ENCODE measurements around the gene BAZ2B. TPM values are rescaled to one million over a fixed set of nuclear protein-coding genes. Genes with fewer than 3 reads are reported as not detected.

Gene BAZ2B
- total RNA-seq, 1 experiment from 2014 or later = 37.6 TPM

DNA sequence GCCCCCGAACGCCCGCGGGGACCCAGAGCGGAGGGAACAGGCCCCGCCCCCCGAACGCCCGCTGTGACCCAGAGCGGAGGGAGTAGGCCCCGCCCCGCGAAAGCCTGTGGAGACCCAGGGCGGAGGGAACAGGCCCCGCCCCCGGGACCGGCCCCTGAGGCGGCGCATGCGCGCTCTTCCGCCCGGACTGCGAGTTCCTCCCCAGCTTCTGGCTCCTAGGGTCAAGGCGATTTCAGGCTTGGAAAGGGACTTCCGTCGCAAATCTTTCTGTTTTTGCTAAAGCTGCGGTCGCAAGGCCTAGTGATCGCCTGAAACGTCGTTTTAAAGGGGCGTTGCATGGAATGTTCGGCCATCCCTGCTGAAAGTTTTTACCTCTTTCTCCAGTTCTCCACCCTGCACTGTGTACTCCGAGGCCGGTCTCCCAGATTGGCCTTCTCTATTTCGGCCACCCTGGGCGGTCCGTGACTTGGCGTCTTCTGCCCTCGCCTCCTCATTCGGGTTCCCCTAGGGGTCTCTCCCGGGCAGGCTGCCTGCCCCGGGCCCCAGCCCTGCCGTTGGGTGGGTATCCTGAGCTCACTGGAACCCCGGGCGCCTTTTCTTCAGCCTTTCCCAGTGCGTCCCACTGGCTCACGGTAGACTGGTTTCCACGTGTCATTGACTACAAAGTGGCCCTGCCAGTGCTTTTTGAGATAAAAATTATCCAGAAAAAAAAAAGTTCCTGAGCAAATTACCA lies 329.5 kb downstream of the BAZ2B start:
- DNase-seq (ENCODE audit: low read depth, low spot score) = peak; percentile 95
- in situ Hi-C loops (cut with HindIII; ENCODE audit: low pct_unique_long_range_greater_than_20kb, low sequenced_read_pairs) = no loop called here

DNA sequence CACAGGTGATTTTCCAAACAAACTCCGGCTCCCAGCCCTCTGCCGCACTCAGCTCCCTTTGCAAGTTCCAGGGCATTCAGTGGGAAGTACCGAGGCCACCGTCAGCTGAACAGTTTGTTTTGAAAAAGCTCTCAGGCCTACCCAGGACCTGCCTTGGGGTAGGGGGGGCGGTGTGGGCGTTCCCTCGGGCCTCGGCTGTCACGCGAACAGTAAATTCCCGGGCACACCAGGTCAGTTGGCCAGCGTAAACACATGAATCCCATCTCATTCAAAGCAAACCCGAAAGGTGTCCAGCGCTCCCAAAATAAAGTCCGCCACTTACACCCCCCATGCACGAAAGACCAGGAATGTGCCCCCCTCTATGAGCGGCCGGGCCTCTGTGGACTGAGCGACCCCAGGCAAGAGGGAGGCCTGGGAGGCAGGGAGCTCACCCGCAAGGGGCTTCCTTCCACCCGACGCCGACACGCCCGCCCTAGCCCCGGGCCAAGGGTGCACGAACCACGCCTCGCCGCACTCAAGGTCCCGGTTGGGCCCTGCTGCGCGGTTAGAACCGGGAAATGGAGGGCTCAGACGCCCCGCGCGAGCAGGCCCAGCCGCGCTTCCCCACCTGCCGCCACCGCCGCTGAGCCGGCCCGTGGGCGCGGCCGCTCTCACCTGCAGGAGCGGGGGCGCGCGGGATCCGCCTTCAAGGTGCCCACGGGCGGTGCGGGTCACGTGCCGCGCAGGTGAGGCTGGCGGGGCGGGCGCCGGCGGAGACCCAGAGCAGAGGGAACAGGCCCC lies 330.2 kb downstream of the BAZ2B start, which contains the start of gene WDSUB1:
TSS of gene WDSUB1 (minus strand) at position 775 of the 780 bp plus-strand sequence. CDS start 3,634 bp downstream, outside the sequence.
- peak; percentile 63 for DNase-seq (ENCODE audit: low read depth, low spot score)
- in situ Hi-C loops (cut with HindIII; ENCODE audit: low pct_unique_long_range_greater_than_20kb, low sequenced_read_pairs) = no loop called here

DNA sequence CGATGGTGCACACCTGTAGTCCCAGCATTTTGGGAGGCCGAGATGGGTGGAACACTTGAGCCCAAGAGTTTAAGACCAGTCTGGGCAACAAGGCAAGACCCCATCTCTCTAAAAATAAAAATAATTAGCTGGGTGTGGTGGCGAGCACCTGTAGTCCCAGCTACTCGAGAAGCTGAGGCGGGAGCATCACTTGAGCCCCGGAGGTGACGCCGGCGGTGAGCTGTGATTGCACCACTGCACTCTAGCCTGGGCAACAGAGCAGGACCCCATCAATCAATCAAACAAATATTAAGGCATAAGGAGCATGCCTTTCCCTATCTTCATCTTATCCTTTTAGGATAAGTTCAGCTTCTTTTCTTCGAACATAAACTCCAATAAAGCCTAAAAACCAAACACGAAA lies 330.9 kb downstream of the BAZ2B start:
- DNase-seq (ENCODE audit: low read depth, low spot score) = no peak
- in situ Hi-C loops (cut with HindIII; ENCODE audit: low pct_unique_long_range_greater_than_20kb, low sequenced_read_pairs) = no loop called here

GRCh38 chr2:159283529-159283928 lies 332.8 kb downstream of the BAZ2B start:
- in situ Hi-C loops (cut with HindIII; ENCODE audit: low pct_unique_long_range_greater_than_20kb, low sequenced_read_pairs) = no loop called here
- no peak for DNase-seq (ENCODE audit: low read depth, low spot score)

DNA sequence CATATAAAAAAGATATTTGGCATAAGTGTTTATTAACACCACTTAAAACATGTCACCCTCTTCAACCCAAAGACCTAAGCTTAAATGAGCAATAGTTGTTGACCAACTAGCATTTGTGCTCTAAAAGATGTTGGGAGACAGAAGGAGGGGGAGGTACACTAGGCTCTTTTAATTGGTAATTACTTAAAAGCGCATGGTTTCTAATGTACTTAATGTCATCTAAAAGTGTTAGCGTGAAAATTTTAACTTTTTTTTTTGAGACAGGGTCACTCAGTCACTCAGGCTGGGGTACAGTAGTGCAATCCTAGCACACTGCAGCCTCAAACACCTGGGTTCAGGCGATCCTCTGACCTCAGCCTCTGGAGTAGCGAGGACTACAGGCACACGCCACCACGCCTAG lies 335.3 kb downstream of the BAZ2B start:
- in situ Hi-C loops (cut with HindIII; ENCODE audit: low pct_unique_long_range_greater_than_20kb, low sequenced_read_pairs) = no loop called here
- DNase-seq (ENCODE audit: low read depth, low spot score) = no peak

DNA sequence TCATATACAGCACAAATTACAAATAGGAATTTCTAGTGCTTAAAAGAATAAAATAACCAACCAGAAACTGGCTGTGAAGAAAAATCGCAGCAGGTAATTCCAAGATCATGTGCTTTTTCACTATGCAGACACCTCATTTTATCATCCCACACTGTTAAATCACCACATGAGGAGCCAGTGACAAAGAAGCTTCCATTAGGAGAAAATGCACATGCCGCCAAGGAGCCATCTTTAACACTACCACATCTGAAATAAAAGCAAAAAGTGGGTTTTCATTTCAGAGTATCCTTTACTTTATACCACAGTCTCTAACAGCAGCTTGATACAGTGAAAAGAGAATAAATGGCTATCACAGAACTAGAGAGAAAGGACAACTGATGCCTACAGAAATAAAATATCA lies 336.6 kb downstream of the BAZ2B start:
- in situ Hi-C loops (cut with HindIII; ENCODE audit: low pct_unique_long_range_greater_than_20kb, low sequenced_read_pairs) = no loop called here

DNA sequence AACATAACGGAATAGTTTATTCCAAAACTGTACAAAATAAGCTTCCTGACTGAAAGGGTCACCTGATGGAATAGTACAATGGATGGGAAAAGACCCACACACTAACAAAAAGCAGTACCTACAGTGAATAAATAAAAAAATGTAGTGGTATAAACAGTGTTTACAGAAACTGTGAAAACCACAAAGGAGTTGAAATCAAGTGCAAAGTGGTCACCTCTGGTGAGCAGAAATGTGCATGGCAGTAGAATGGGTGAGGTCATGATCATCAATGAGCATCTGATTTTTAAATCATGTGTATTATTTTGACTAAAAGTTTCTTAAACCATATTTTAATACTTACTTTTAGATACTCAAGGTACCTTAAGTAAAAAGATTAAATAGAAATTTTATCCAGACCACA lies 341.2 kb downstream of the BAZ2B start:
- in situ Hi-C loops (cut with HindIII; ENCODE audit: low pct_unique_long_range_greater_than_20kb, low sequenced_read_pairs) = no loop called here
- no peak for DNase-seq (ENCODE audit: low read depth, low spot score)

More for the DNA sequence above, 336.6 kb downstream of the BAZ2B start:
- no peak for DNase-seq (ENCODE audit: low read depth, low spot score)

- no peak for DNase-seq (ENCODE audit: low read depth, low spot score)
- in situ Hi-C loops (cut with HindIII; ENCODE audit: low pct_unique_long_range_greater_than_20kb, low sequenced_read_pairs) = no loop called here
These were observed 344.2 kb downstream of the BAZ2B start for GRCh38 chr2:159272156-159272555.

GRCh38 chr2:159270744-159271379 lies 345.5 kb downstream of the BAZ2B start:
- in situ Hi-C loops (cut with HindIII; ENCODE audit: low pct_unique_long_range_greater_than_20kb, low sequenced_read_pairs) = no loop called here
- no peak for DNase-seq (ENCODE audit: low read depth, low spot score)

Small RNAs within 50 kb of the gene (small RNA-seq; reads per million reads assigned to genes)
- gene RF00019 = 0 reads per million in 2 experiments

Other genes with a start within 250 kb of the BAZ2B start
- 76.6 and 81.9 TPM in 2 replicates for gene MARCHF7, start 96.0 kb upstream of the BAZ2B start, total RNA-seq (2014; rRNA removed; shearing (Covaris generic))
- 12.0 and 13.4 TPM in 2 replicates for gene CD302, start 181.7 kb upstream of the BAZ2B start, total RNA-seq (2014; rRNA removed; shearing (Covaris generic))

Measured in SK-MEL-5 (cell line).